OCI-LY7 (cell line): Measurements from ENCODE around the gene PREP. TPM values are rescaled to one million over a fixed set of nuclear protein-coding genes. Genes with fewer than 3 reads are reported as not detected.

Source experiments
- BruUV-seq: library from RNA; stranded (reverse); fragments of 400-500 nt; replicated peaks from 2 replicates; lab custom pipeline; 2021; lab: Mats Ljungman, UMichigan
- CTCF ChIA-PET: fragments of 300-600 bp; sonication (Branson Sonifier 250); formaldehyde crosslinking; loops from one replicate; lab custom pipeline; 2022; ENCODE audit warnings: antibody characterized with exemption; ENCODE audit not compliant: unreplicated experiment; lab: Charles Lee
- POLR2A ChIA-PET: fragments of 300-600 bp; sonication (Branson Sonifier 250); formaldehyde crosslinking; loops from one replicate; lab custom pipeline; 2022; ENCODE audit warnings: antibody characterized with exemption; lab: Charles Lee
- DNase-seq: peaks from one replicate; pipeline ENCODE4 v3.0.0-alpha.2; 2015; ENCODE audit warnings: low spot score
- H2AFZ ChIP-seq: fragments of 200-600 bp; sonication (generic), shearing (Covaris generic); 2 replicates; pipeline ENCODE4 v1.6.1; 2014; ENCODE audit warnings: mild to moderate bottlenecking, antibody characterized with exemption, low read length, moderate library complexity
- H3K27ac ChIP-seq: fragments of 200-600 bp; sonication (generic); 2 replicates; pipeline ENCODE4 v1.5.1; 2014; ENCODE audit warnings: mixed run types, low read depth, mild to moderate bottlenecking, moderate library complexity, low read length, inconsistent platforms; ENCODE audit not compliant: poor library complexity, severe bottlenecking
- H3K36me3 ChIP-seq: fragments of 200-600 bp; sonication (generic); 2 replicates; pipeline ENCODE4 v1.6.1; 2014; ENCODE audit warnings: mild to moderate bottlenecking, antibody characterized with exemption, low read length, moderate library complexity, mixed read lengths; ENCODE audit not compliant: insufficient read depth
- H3K4me1 ChIP-seq: fragments of 200-600 bp; sonication (generic); 2 replicates; pipeline ENCODE4 v1.5.1; 2014; ENCODE audit warnings: mild to moderate bottlenecking, low read length; ENCODE audit not compliant: insufficient read depth, poor library complexity, severe bottlenecking
- H3K4me2 ChIP-seq: fragments of 200-600 bp; sonication (generic); 2 replicates; pipeline ENCODE4 v1.6.1; 2014; ENCODE audit warnings: mild to moderate bottlenecking, low read length
- H3K4me3 ChIP-seq: fragments of 200-600 bp; sonication (generic); 2 replicates; pipeline ENCODE4 v1.5.1; 2014; ENCODE audit warnings: mild to moderate bottlenecking, low read depth, low read length; ENCODE audit not compliant: poor library complexity, severe bottlenecking
- H3K79me2 ChIP-seq: fragments of 200-600 bp; sonication (generic); 2 replicates; pipeline ENCODE4 v1.6.1; 2016; ENCODE audit warnings: low read depth, mild to moderate bottlenecking, low read length, moderate library complexity, mixed read lengths; ENCODE audit not compliant: insufficient read depth
- H3K9me2 ChIP-seq: fragments of 200-600 bp; sonication (generic); 2 replicates; pipeline ENCODE4 v1.6.1; 2016; ENCODE audit warnings: mild to moderate bottlenecking, low read length, mixed read lengths; ENCODE audit not compliant: insufficient read depth
- H3K9me3 ChIP-seq: fragments of 200-600 bp; sonication (generic); 2 replicates; pipeline ENCODE4 v1.6.1; 2014; ENCODE audit warnings: mild to moderate bottlenecking, mixed run types, low read length, mixed read lengths
- H4K20me1 ChIP-seq: fragments of 200-600 bp; sonication (generic); 2 replicates; pipeline ENCODE4 v1.6.1; 2014; ENCODE audit warnings: mild to moderate bottlenecking, antibody characterized with exemption, low read length, moderate library complexity, mixed read lengths; ENCODE audit not compliant: insufficient read depth
- EZH2phosphoT487 ChIP-seq: fragments of 200-600 bp; sonication (generic); IDR thresholded peaks from 2 replicates; pipeline ENCODE4 v1.6.1; 2018; ENCODE audit warnings: low read depth, borderline replicate concordance, mild to moderate bottlenecking, mixed run types, antibody characterized with exemption, low read length, moderate library complexity, mixed read lengths
- intact Hi-C: fragments of 100-400 bp; cut with micrococcal nuclease; formaldehyde crosslinking; loops from one replicate; pipeline ENCODE4 v1.10.0; 2022; ENCODE audit not compliant: unreplicated experiment
- total RNA-seq, 2 experiments: library from RNA; depleted of rRNA in 1 of 2; stranded (reverse); fragments of >200 nt in 1 of 2; shearing (Covaris generic) in 1 of 2; gene quantifications; 2 replicates each; pipeline ENCODE4 v1.2.3, GENCODE V29; 2014 to 2022
- TF ChIP-seq, protein P1 (sequence below): fragments of 200-600 bp; sonication (generic); conservative IDR thresholded peaks from 2 replicates; pipeline ENCODE4 v1.5.1; 2014; ENCODE audit warnings: mild to moderate bottlenecking, antibody characterized with exemption, low read length, moderate library complexity, mixed read lengths

Gene PREP
- total RNA-seq, 2 experiments from 2014 or later: 10.4 to 27.0 TPM

DNA sequence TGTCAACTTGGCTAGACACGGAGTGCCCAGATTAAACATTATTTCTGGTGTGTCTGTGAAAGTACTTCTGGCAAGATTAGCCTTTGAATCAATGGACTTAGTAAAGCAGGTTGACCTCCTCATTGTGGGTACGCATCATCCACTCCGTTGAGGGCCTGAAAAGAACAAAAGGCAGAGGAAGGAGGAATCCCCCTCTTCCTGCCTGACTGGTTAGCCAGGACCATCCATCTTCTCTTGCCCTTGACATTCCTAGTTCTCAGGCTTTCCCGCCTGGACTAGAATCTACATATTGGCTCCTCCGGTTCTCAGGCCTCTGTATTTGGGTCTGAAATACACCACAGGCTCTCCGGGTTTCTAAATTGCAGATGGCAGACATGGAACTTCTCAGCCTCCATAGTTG lies 149.1 kb downstream of the PREP start:
- Histone ChIP-seq H2AFZ (no peak overlapping the region), H3K36me3 (no peaks in the 10 kb centered on the region), H3K4me2 (no peak overlapping the region), H3K27ac (no peak overlapping the region), H3K4me1 (no peaks in the 10 kb centered on the region), H3K79me2 (no peaks in the 10 kb centered on the region), H3K9me2 (no peaks in the 10 kb centered on the region), H4K20me1 (no peaks in the 10 kb centered on the region), H3K4me3 (no peak overlapping the region), H3K9me3 (no peaks in the 10 kb centered on the region)
- TF ChIP-seq, protein P1, sequence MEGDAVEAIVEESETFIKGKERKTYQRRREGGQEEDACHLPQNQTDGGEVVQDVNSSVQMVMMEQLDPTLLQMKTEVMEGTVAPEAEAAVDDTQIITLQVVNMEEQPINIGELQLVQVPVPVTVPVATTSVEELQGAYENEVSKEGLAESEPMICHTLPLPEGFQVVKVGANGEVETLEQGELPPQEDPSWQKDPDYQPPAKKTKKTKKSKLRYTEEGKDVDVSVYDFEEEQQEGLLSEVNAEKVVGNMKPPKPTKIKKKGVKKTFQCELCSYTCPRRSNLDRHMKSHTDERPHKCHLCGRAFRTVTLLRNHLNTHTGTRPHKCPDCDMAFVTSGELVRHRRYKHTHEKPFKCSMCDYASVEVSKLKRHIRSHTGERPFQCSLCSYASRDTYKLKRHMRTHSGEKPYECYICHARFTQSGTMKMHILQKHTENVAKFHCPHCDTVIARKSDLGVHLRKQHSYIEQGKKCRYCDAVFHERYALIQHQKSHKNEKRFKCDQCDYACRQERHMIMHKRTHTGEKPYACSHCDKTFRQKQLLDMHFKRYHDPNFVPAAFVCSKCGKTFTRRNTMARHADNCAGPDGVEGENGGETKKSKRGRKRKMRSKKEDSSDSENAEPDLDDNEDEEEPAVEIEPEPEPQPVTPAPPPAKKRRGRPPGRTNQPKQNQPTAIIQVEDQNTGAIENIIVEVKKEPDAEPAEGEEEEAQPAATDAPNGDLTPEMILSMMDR: no peak
- no peak for TF ChIP-seq EZH2phosphoT487
- ChIA-PET POLR2A (interaction anchor here (0.6 kb wide), 1 partner anchor 43 kb away, joined by 3 read pairs; no protein-coding TSS in a partner anchor), CTCF (no interaction called here)
- no peak for DNase-seq
- intact Hi-C loops: no loop called here
- BruUV-seq: no TSS peak

DNA sequence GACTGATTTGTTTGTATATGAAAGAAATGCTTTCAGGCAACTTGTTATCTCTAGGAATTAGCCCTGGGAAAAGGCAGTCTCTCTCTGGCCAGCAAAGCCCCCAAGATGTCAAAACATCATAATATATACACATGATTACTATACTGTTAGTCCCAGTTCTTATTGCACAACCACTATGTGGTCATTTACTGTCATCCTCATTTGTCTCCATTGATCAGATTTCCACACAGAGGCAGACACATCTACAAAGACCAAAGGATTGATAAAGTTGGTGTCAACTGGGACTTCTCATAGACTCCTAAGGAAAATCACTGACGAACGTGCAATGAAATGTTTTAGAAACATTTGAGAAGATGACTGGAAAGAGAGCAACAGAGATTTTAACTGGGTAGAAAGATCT lies 151.2 kb downstream of the PREP start:
- POLR2A ChIA-PET: no interaction called here
- CTCF ChIA-PET: no interaction called here
- Histone ChIP-seq H3K36me3 (no peaks in the 10 kb centered on the region), H4K20me1 (no peaks in the 10 kb centered on the region), H3K9me3 (no peaks in the 10 kb centered on the region), H3K4me1 (no peaks in the 10 kb centered on the region), H3K79me2 (no peaks in the 10 kb centered on the region), H2AFZ (no peak overlapping the region), H3K9me2 (no peaks in the 10 kb centered on the region), H3K27ac (no peak overlapping the region), H3K4me2 (no peak overlapping the region), H3K4me3 (no peak overlapping the region)
- intact Hi-C loops: no loop called here
- no TSS peak for BruUV-seq
- no peak for DNase-seq
- no peak for TF ChIP-seq EZH2phosphoT487
- TF ChIP-seq, protein P1: no peak

DNA sequence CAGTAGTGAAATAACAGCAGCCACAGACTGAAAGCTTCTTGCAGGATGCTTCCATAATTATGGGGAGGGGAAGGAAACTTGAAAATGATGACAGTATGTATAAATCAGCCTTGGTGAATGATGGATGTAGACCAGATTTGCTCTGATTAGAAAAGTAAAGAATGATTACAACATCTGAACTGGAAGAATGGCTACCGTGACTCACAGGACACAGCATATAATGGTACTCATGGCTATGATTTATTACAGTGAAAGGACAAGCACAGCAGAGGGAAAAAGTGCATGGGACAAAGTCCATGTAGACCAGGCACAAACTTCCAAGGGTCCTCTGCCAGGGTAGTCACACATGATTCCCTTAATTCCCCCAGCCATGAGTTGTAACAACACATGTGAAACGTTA lies 152.3 kb downstream of the PREP start:
- Histone ChIP-seq H3K4me1 (no peaks in the 10 kb centered on the region), H3K79me2 (no peaks in the 10 kb centered on the region), H3K36me3 (no peaks in the 10 kb centered on the region), H3K4me2 (no peak overlapping the region), H3K9me3 (no peaks in the 10 kb centered on the region), H3K27ac (no peak overlapping the region), H2AFZ (no peak overlapping the region), H4K20me1 (no peaks in the 10 kb centered on the region), H3K9me2 (no peaks in the 10 kb centered on the region), H3K4me3 (no peak overlapping the region)
- no peak for DNase-seq
- BruUV-seq: no TSS peak
- ChIA-PET CTCF (no interaction called here), POLR2A (interaction anchor here (0.5 kb wide), 1 partner anchor 193 kb away, joined by 3 read pairs; no protein-coding TSS in a partner anchor)
- intact Hi-C loops: no loop called here
- TF ChIP-seq, protein P1: no peak
- TF ChIP-seq EZH2phosphoT487: no peak
